ENCODE data around the gene ABCA9.

ABCA9 gene

GRCh38 chr17:69069226-69069750, 8.6 kb upstream of the ABCA9 start:
- H3K9me3 ChIP-seq (ENCODE audit: low read depth, low read length): no peaks in the 10 kb centered on the region
- no peak overlapping the region for H3K9ac ChIP-seq (ENCODE audit: insufficient read length)
- no peaks in the 10 kb centered on the region for H3K36me3 ChIP-seq (ENCODE audit: insufficient read depth, low read length)
- DNase-seq (ENCODE audit: low read depth, low spot score): no peak
- no peak for TF ChIP-seq EZH2 (IDR thresholded peaks at IDR 0.05)
- no peak for TF ChIP-seq POLR2AphosphoS5 (IDR thresholded peaks at IDR 0.05; ENCODE audit: borderline replicate concordance, low read depth, low read length)
- TF ChIP-seq FOXP2 (optimal IDR thresholded peaks at IDR 0.05; ENCODE audit: control extremely low read depth, extremely low read length, insufficient read depth): no peak
- no peak overlapping the region for H3K27ac ChIP-seq
- no peak overlapping the region for H3K4me3 ChIP-seq

GRCh38 chr17:69067274-69068047, 6.7 kb upstream of the ABCA9 start:
- TF ChIP-seq POLR2AphosphoS5 (IDR thresholded peaks at IDR 0.05; ENCODE audit: borderline replicate concordance, low read depth, low read length) (no peak), EZH2 (IDR thresholded peaks at IDR 0.05) (no peak), FOXP2 (optimal IDR thresholded peaks at IDR 0.05; ENCODE audit: control extremely low read depth, extremely low read length, insufficient read depth) (no peak)
- H3K36me3 ChIP-seq (ENCODE audit: insufficient read depth, low read length): no peaks in the 10 kb centered on the region
- H3K27ac ChIP-seq: no peak overlapping the region

GRCh38 chr17:69066482-69066881, 5.8 kb upstream of the ABCA9 start:
- H3K36me3 ChIP-seq (ENCODE audit: insufficient read depth, low read length): no peaks in the 10 kb centered on the region
- H3K27ac ChIP-seq: no peak overlapping the region
- no peak for DNase-seq (ENCODE audit: low read depth, low spot score)
- H3K9me3 ChIP-seq (ENCODE audit: low read depth, low read length): no peaks in the 10 kb centered on the region
- H3K4me3 ChIP-seq: no peak overlapping the region
- TF ChIP-seq POLR2AphosphoS5 (IDR thresholded peaks at IDR 0.05; ENCODE audit: borderline replicate concordance, low read depth, low read length): no peak
- TF ChIP-seq FOXP2 (optimal IDR thresholded peaks at IDR 0.05; ENCODE audit: control extremely low read depth, extremely low read length, insufficient read depth): no peak
- no peak for TF ChIP-seq EZH2 (IDR thresholded peaks at IDR 0.05)
- H3K9ac ChIP-seq (ENCODE audit: insufficient read length): peak overlapping the region; percentile 16

More at GRCh38 chr17:69067274-69068047, 6.7 kb upstream of the ABCA9 start:
- Histone ChIP-seq H3K4me3 (no peak overlapping the region), H3K9ac (ENCODE audit: insufficient read length) (no peak overlapping the region), H3K9me3 (ENCODE audit: low read depth, low read length) (no peaks in the 10 kb centered on the region)
- DNase-seq (ENCODE audit: low read depth, low spot score): no peak

- Histone ChIP-seq H3K27ac (no peak overlapping the region), H3K4me3 (no peak overlapping the region), H3K9me3 (ENCODE audit: low read depth, low read length) (no peaks in the 10 kb centered on the region), H3K36me3 (ENCODE audit: insufficient read depth, low read length) (no peaks in the 10 kb centered on the region), H3K9ac (ENCODE audit: insufficient read length) (no peak overlapping the region)
- TF ChIP-seq POLR2AphosphoS5 (IDR thresholded peaks at IDR 0.05; ENCODE audit: borderline replicate concordance, low read depth, low read length) (no peak), EZH2 (IDR thresholded peaks at IDR 0.05) (no peak)
- no peak for DNase-seq (ENCODE audit: low read depth, low spot score)
These were observed 4.4 kb upstream of the ABCA9 start for GRCh38 chr17:69065113-69065512.

- Histone ChIP-seq H3K36me3 (ENCODE audit: insufficient read depth, low read length) (no peaks in the 10 kb centered on the region), H3K9ac (ENCODE audit: insufficient read length) (no peak overlapping the region), H3K4me3 (no peak overlapping the region), H3K27ac (0 out of 2 replicates have a peak overlapping the region, but pooled peaks have one; percentile 2), H3K9me3 (ENCODE audit: low read depth, low read length) (no peaks in the 10 kb centered on the region)
- DNase-seq (ENCODE audit: low read depth, low spot score): no peak
- TF ChIP-seq FOXP2 (optimal IDR thresholded peaks at IDR 0.05; ENCODE audit: control extremely low read depth, extremely low read length, insufficient read depth): no peak
- no peak for TF ChIP-seq EZH2 (IDR thresholded peaks at IDR 0.05)
- TF ChIP-seq POLR2AphosphoS5 (IDR thresholded peaks at IDR 0.05; ENCODE audit: borderline replicate concordance, low read depth, low read length): no peak
These were observed 3.7 kb upstream of the ABCA9 start for GRCh38 chr17:69064476-69064875.

GRCh38 chr17:69064001-69064400, 3.3 kb upstream of the ABCA9 start:
- no peaks in the 10 kb centered on the region for H3K36me3 ChIP-seq (ENCODE audit: insufficient read depth, low read length)
- H3K4me3 ChIP-seq: no peak overlapping the region
- no peak for DNase-seq (ENCODE audit: low read depth, low spot score)
- no peak overlapping the region for H3K9ac ChIP-seq (ENCODE audit: insufficient read length)
- TF ChIP-seq FOXP2 (optimal IDR thresholded peaks at IDR 0.05; ENCODE audit: control extremely low read depth, extremely low read length, insufficient read depth): no peak
- TF ChIP-seq EZH2 (IDR thresholded peaks at IDR 0.05): no peak
- no peak for TF ChIP-seq POLR2AphosphoS5 (IDR thresholded peaks at IDR 0.05; ENCODE audit: borderline replicate concordance, low read depth, low read length)
- no peaks in the 10 kb centered on the region for H3K9me3 ChIP-seq (ENCODE audit: low read depth, low read length)
- 0 out of 2 replicates have a peak overlapping the region, but pooled peaks have one; percentile 2 for H3K27ac ChIP-seq

GRCh38 chr17:69062860-69063581, 2.3 kb upstream of the ABCA9 start:
- H3K36me3 ChIP-seq (ENCODE audit: insufficient read depth, low read length): no peaks in the 10 kb centered on the region
- peak overlapping the region; percentile 77 for H3K27ac ChIP-seq
- TF ChIP-seq FOXP2 (optimal IDR thresholded peaks at IDR 0.05; ENCODE audit: control extremely low read depth, extremely low read length, insufficient read depth) (no peak), POLR2AphosphoS5 (IDR thresholded peaks at IDR 0.05; ENCODE audit: borderline replicate concordance, low read depth, low read length) (no peak), EZH2 (IDR thresholded peaks at IDR 0.05) (no peak)
- H3K9ac ChIP-seq (ENCODE audit: insufficient read length): no peak overlapping the region
- H3K9me3 ChIP-seq (ENCODE audit: low read depth, low read length): no peaks in the 10 kb centered on the region
- no peak for DNase-seq (ENCODE audit: low read depth, low spot score)
- no peak overlapping the region for H3K4me3 ChIP-seq

Data from SK-N-MC (cell line).